Right atrium auricular region (tissue), 2 donors: ENCODE results near the gene CTBP1. TPM values are rescaled to one million over a fixed set of nuclear protein-coding genes. Genes with fewer than 3 reads are reported as not detected.

ENCODE experiments used
- DNase-seq: peaks from one replicate; pipeline ENCODE4 v3.0.0-alpha.2; 2019; ENCODE audit warnings: low spot score
- H3K27ac ChIP-seq, 2 donors: fragments of 200-600 bp; sonication (generic); 1 replicate in 1 of 2; 2 replicates in 1 of 2; pipeline ENCODE4 v1.5.1; 2016 to 2019
- H3K27me3 ChIP-seq, 2 donors: fragments of 200-600 bp; sonication (generic); one replicate each; pipeline versions ENCODE4 v1.5.1 to v1.6.0; 2017 to 2019
- H3K36me3 ChIP-seq: fragments of 200-600 bp; sonication (generic); one replicate; pipeline ENCODE4 v1.5.1; 2016
- H3K4me1 ChIP-seq, 2 donors: fragments of 200-600 bp; sonication (generic); one replicate each; pipeline versions ENCODE4 v1.5.1 to v1.6.0; 2017 to 2019
- H3K4me3 ChIP-seq, 2 donors: fragments of 200-600 bp; sonication (generic); 1 replicate in 1 of 2; 2 replicates in 1 of 2; pipeline ENCODE4 v1.5.1; 2017 to 2019; ENCODE audit warnings: mild to moderate bottlenecking in 1 of 2, moderate library complexity in 1 of 2
- H3K9me3 ChIP-seq, 2 donors: fragments of 200-600 bp; sonication (generic); one replicate each; pipeline ENCODE4 v1.5.1; 2019
- total RNA-seq, 2 donors: library from RNA; depleted of rRNA; stranded (reverse); fragments of >200 nt; gene quantifications; one replicate each; pipeline ENCODE4 v1.1.0, GENCODE V29; 2016
- TF ChIP-seq, protein P1 (sequence below), 2 donors: fragments of 200-600 bp; sonication (generic); IDR thresholded peaks; one replicate each; pipeline ENCODE4 v1.5.1; 2019; ENCODE audit warnings: antibody characterized with exemption in 2 of 2

Gene CTBP1
- total RNA-seq, 2 donors from 2014 or later, result 104 to 140 TPM

DNA sequence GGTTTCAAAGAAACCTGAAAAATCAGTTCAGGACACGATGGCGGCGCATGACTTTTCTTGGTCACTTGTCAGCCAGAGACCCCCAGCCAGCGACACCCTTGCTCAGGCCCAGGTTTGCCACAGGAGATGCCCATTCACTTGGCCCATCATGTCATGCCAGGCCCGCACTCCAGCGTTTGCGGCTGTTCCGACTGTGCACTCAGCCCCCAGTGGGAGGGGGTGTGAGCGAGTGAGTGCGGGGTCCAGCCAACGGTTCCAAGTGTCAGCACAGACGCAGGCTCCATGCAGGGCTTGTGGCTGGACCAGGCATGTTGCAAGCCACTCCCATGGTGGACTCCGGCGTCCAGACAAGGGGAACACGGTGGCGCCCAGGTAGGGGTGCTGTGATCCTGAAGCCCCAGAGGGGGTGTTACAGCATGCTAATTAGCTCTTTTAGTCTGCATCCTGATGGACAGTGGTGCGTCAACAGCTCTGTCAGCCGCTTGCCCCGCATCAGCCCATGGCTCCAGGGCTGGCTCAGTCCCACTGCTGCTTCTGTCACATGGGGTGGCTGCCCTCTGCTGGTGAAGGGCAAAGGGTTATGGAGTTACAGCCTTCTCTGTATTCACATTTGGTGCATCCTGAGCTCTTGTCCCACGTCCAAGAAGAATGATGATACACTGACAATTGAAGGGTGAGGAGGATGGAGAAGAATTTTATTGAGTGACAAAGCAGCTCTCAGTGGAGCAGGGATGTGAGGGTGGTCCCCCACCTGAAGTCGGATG, 37.0 kb upstream of the CTBP1 start:
- Histone ChIP-seq H3K9me3 (no peaks in the 10 kb centered on the region), H3K4me3 (no peak overlapping the region), H3K4me1 (peaks cover 0 to 14% of the 10 kb centered on the region in 2 donors), H3K36me3 (no peaks in the 10 kb centered on the region), H3K27ac (no peak overlapping the region), H3K27me3 (no peaks in the 10 kb centered on the region)
- no peak for DNase-seq
- TF ChIP-seq, protein P1, sequence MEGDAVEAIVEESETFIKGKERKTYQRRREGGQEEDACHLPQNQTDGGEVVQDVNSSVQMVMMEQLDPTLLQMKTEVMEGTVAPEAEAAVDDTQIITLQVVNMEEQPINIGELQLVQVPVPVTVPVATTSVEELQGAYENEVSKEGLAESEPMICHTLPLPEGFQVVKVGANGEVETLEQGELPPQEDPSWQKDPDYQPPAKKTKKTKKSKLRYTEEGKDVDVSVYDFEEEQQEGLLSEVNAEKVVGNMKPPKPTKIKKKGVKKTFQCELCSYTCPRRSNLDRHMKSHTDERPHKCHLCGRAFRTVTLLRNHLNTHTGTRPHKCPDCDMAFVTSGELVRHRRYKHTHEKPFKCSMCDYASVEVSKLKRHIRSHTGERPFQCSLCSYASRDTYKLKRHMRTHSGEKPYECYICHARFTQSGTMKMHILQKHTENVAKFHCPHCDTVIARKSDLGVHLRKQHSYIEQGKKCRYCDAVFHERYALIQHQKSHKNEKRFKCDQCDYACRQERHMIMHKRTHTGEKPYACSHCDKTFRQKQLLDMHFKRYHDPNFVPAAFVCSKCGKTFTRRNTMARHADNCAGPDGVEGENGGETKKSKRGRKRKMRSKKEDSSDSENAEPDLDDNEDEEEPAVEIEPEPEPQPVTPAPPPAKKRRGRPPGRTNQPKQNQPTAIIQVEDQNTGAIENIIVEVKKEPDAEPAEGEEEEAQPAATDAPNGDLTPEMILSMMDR (IDR thresholded peaks at IDR 0.05), result no peak

DNA sequence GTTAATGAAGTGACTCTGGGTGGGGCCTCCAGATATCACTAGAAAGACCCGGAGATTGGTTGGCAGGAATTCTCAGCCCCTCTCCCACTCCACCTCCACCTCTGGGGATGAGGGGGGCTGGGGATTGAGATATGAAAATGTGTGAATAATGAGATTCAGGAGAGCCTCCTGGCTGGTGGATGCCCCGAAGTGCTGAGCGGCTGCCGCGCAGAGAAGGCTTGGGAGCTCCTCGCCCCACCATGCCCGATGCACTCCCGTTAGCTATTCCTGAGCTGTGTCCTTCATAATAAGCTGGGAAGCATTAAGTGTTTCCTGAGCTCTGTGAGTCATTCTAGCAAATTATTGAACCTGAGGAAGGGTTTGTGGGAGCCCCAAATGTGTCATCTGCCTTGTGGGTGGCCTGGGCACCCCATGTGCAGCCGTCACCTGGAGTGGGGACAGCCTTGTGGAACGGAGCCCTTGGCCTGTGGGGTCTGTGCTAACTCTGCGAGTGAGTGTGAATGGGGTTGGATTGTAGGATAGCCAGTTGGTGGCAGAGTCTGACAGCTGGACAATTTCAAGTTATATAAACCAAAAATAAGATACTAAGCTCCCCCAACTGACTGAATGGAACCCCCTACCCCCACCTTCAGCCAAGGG, 36.3 kb upstream of the CTBP1 start:
- no peaks in the 10 kb centered on the region for H3K9me3 ChIP-seq
- TF ChIP-seq, protein P1 (IDR thresholded peaks at IDR 0.05), result no peak
- no peak overlapping the region for H3K27ac ChIP-seq
- DNase-seq, result no peak
- peaks cover 0 to 8% of the 10 kb centered on the region in 2 donors for H3K4me1 ChIP-seq
- H3K4me3 ChIP-seq, result no peak overlapping the region
- H3K36me3 ChIP-seq, result no peaks in the 10 kb centered on the region
- H3K27me3 ChIP-seq, result no peaks in the 10 kb centered on the region

DNA sequence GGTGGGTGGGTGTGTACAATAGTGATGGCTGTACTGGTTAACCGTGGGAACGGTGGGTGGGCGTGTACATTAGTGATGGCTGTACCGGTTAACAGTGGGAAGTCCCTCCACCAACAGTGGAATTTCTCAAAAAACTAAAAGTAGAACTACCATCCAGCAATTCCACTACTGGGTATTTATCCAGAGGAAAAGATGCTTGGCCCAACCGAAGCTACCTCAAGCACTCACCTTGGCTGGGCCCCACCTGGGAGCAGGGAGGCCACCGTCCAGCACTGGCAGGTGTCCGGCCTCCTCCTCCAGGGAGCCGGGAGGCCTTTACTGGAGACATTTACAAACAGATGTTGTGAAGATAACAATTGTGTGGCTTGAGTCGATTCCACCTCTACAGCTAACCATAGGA, 34.8 kb upstream of the CTBP1 start:
- no peaks in the 10 kb centered on the region for H3K36me3 ChIP-seq
- no peak overlapping the region for H3K4me3 ChIP-seq
- H3K9me3 ChIP-seq, result no peaks in the 10 kb centered on the region
- TF ChIP-seq, protein P1 (IDR thresholded peaks at IDR 0.05), result no peak
- H3K27ac ChIP-seq, result no peak overlapping the region
- DNase-seq, result no peak
- peaks cover 0 to 2% of the 10 kb centered on the region in 2 donors for H3K4me1 ChIP-seq
- H3K27me3 ChIP-seq, result no peaks in the 10 kb centered on the region

DNA sequence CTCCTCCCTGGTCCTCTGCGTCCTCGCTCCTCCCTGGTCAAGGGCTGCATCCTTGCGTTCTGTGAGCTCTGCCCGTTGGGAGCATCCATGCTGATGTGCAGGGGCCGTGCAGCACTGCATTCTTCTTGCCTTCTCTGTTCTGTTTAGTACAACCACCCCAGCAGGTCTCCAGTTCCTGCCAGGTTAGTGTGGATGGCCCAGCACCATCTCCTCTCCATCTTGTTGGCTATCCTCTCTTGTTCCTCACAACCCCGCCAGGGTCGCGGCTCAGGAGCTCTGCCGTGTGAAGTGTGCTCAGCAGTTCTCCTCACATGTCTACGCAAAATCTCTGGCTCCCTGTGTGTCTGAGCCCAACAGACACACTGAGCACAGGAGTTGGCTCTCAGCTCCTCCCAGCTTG, 30.3 kb upstream of the CTBP1 start:
- H3K4me1 ChIP-seq, result no peaks in the 10 kb centered on the region
- TF ChIP-seq, protein P1 (IDR thresholded peaks at IDR 0.05), result no peak
- H3K9me3 ChIP-seq, result no peaks in the 10 kb centered on the region
- no peaks in the 10 kb centered on the region for H3K27me3 ChIP-seq
- H3K36me3 ChIP-seq, result no peaks in the 10 kb centered on the region
- no peak overlapping the region for H3K4me3 ChIP-seq
- H3K27ac ChIP-seq, result no peak overlapping the region
- no peak for DNase-seq

DNA sequence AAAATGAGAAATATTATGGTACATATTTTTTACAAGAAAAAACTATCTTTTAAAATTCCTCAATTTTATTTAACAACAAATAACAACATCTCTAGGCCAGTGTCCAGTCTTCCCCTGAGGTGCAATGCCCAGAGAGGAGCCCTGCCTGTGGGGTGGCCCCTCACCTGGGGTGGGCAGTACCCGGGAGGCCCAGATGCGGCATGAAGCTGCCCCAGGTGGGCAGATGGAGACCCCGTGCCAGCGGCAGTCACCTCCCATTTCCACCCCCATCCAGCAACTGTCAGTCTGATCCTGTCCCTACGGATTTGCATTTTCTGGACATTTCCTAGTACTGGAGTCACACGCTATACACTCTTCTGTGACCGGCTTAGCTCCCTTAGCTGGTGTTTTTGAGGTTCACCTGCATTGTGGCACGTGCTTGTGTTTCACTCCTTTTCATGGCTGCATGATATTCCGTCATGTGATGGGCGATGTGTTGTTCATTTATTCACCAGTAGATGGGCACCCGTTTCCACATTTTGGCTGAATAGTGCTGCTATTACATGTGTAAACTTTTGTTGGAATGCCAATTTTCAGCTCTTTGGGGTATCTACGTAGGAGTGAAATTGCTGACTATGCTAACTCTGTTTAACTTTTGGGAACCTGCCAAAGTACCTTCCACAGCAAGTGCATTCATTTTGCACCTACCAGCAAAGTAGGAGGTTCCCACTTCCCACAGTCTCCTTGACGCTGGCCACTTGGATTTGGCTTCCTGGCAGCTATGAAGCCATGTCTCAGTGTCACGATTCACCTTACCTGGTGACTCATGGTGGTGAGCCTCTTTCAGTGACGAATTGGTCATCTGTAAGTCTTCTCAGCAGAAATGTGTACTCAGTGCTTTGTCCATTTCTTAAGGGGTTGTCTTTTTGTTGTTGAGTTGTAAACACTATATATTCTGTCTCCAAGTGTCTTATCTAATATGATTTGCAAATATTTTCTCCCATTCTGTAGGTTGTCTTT, 29.0 kb upstream of the CTBP1 start:
- H3K4me1 ChIP-seq, result no peaks in the 10 kb centered on the region
- no peaks in the 10 kb centered on the region for H3K9me3 ChIP-seq
- TF ChIP-seq, protein P1 (IDR thresholded peaks at IDR 0.05), result no peak
- no peak overlapping the region for H3K4me3 ChIP-seq
- DNase-seq, result no peak
- no peaks in the 10 kb centered on the region for H3K36me3 ChIP-seq
- H3K27me3 ChIP-seq, result no peaks in the 10 kb centered on the region
- no peak overlapping the region for H3K27ac ChIP-seq
